ENCODE measurements around the gene CAPN2.
A peak's percentile ranks its signal among the peaks of the same experiment; 100 is the strongest.

The CAPN2 gene

DNA sequence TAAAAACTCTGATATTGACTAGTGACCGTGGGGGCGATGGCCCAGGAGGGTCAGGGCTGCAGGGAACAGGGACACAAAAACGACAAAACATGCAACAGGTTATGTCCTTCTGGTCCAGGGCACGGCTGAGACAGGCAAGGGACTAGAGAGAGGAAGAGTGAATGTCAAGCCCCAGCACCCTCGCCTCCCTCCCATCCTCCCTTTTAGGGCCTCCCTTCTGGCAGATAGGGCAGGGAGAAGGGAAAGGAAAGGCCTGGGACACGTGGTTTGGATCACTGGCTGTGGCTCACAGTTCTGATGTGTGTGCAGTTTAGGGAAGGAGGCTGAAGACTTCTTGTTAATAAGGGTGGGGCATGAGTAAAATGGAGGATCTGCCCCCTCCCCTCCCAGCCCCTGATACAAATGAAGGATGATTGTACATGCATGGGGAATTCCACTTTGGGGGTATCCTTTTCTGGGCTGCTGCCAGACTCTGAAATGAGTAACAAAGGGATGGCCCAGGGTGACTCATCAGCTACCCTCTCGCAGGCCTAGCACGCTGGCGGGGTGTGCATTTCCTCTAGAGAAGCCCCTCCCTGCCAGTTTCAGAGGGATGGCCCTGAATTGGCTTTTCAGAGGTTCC, 14.2 kb downstream of the CAPN2 start (continued):
- TF ChIP-seq, protein P1, sequence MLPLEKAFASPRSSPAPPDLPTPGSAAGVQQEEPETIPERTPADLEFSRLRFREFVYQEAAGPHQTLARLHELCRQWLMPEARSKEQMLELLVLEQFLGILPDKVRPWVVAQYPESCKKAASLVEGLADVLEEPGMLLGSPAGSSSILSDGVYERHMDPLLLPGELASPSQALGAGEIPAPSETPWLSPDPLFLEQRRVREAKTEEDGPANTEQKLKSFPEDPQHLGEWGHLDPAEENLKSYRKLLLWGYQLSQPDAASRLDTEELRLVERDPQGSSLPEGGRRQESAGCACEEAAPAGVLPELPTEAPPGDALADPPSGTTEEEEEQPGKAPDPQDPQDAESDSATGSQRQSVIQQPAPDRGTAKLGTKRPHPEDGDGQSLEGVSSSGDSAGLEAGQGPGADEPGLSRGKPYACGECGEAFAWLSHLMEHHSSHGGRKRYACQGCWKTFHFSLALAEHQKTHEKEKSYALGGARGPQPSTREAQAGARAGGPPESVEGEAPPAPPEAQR (tag by site-specific recombination; IDR thresholded peaks at IDR 0.05) = no peak
- TF ChIP-seq SALL2 (tag by site-specific recombination; IDR thresholded peaks at IDR 0.05; ENCODE audit: borderline replicate concordance) = no peak
- peak; percentile 49 for TF ChIP-seq ZNF580 (tag by site-specific recombination; IDR thresholded peaks at IDR 0.05)
- peak; percentile 90 for TF ChIP-seq ZFP37 (tag by site-specific recombination; IDR thresholded peaks at IDR 0.05)
- no peak for TF ChIP-seq ZNF138 (tag by site-specific recombination; IDR thresholded peaks at IDR 0.05; ENCODE audit: borderline replicate concordance)
- TF ChIP-seq REST (tag by site-specific recombination; IDR thresholded peaks at IDR 0.05) = peak; percentile 42; the same call in 1 of the 2 replicates
- TF ChIP-seq ZNF621 (tag by site-specific recombination; IDR thresholded peaks at IDR 0.05) = no peak
- no peak for TF ChIP-seq HOXD13 (CRISPR knock-in tag; IDR thresholded peaks at IDR 0.05; ENCODE audit: borderline replicate concordance)
- no peak; the same call in 1 of the 2 replicates for TF ChIP-seq TSHZ1 (tag by site-specific recombination; IDR thresholded peaks at IDR 0.05; ENCODE audit: borderline replicate concordance)
- TF ChIP-seq ZNF610 (tag by site-specific recombination; IDR thresholded peaks at IDR 0.05; ENCODE audit: borderline replicate concordance) = no peak
- TF ChIP-seq ZNF221 (tag by site-specific recombination; IDR thresholded peaks at IDR 0.05; ENCODE audit: borderline replicate concordance) = no peak
- no peak for TF ChIP-seq ZNF830 (tag by site-specific recombination; IDR thresholded peaks at IDR 0.05; ENCODE audit: low read depth)
- no peak for TF ChIP-seq ZNF174 (tag by site-specific recombination; IDR thresholded peaks at IDR 0.05)
- TF ChIP-seq ZNF248 (tag by site-specific recombination; IDR thresholded peaks at IDR 0.05) = no peak
- TF ChIP-seq ZNF133 (tag by site-specific recombination; IDR thresholded peaks at IDR 0.05) = no peak
- no peak for TF ChIP-seq ZNF514 (tag by site-specific recombination; IDR thresholded peaks at IDR 0.05)
- no peak for TF ChIP-seq ZNF350 (tag by site-specific recombination; IDR thresholded peaks at IDR 0.05)
- TF ChIP-seq ZNF366 (tag by site-specific recombination; conservative IDR thresholded peaks at IDR 0.05) = peak; percentile 79; the same call in 1 of the 2 replicates
- TF ChIP-seq ZSCAN30 (tag by site-specific recombination; IDR thresholded peaks at IDR 0.05) = no peak
- peak; percentile 96 for TF ChIP-seq ZNF600 (tag by site-specific recombination; IDR thresholded peaks at IDR 0.05)
- TF ChIP-seq, protein P2, sequence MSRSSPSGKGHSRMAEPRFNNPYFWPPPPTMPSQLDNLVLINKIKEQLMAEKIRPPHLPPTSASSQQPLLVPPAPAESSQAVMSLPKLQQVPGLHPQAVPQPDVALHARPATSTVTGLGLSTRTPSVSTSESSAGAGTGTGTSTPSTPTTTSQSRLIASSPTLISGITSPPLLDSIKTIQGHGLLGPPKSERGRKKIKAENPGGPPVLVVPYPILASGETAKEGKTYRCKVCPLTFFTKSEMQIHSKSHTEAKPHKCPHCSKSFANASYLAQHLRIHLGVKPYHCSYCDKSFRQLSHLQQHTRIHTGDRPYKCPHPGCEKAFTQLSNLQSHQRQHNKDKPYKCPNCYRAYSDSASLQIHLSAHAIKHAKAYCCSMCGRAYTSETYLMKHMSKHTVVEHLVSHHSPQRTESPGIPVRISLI (tag by site-specific recombination; IDR thresholded peaks at IDR 0.05) = no peak; the same call in 1 of the 2 replicates
- TF ChIP-seq, protein P3, sequence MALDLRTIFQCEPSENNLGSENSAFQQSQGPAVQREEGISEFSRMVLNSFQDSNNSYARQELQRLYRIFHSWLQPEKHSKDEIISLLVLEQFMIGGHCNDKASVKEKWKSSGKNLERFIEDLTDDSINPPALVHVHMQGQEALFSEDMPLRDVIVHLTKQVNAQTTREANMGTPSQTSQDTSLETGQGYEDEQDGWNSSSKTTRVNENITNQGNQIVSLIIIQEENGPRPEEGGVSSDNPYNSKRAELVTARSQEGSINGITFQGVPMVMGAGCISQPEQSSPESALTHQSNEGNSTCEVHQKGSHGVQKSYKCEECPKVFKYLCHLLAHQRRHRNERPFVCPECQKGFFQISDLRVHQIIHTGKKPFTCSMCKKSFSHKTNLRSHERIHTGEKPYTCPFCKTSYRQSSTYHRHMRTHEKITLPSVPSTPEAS (tag by site-specific recombination; IDR thresholded peaks at IDR 0.05) = peak; percentile 86
- no peak for TF ChIP-seq ZNF266 (tag by site-specific recombination; IDR thresholded peaks at IDR 0.05; ENCODE audit: low read depth)
- TF ChIP-seq ZNF701 (tag by site-specific recombination; IDR thresholded peaks at IDR 0.05) = no peak
- TF ChIP-seq ZBTB26 (tag by site-specific recombination; optimal IDR thresholded peaks at IDR 0.05) = no peak
- TF ChIP-seq ZNF48 (tag by site-specific recombination; IDR thresholded peaks at IDR 0.05) = no peak
- no peak for TF ChIP-seq ZNF658 (tag by site-specific recombination; IDR thresholded peaks at IDR 0.05)
- no peak for TF ChIP-seq ZNF549 (tag by site-specific recombination; IDR thresholded peaks at IDR 0.05)

All from HEK293 (cell line).